Aorta (tissue), 5 donors: Measurements from ENCODE around the gene TARDBP. TPM values are rescaled to one million over a fixed set of nuclear protein-coding genes. Genes with fewer than 3 reads are reported as not detected.

Experiments used
- ATAC-seq: fragments of 200-7000 bp; cut with Tn5 transposase; one replicate; pipeline ENCODE4 v1.9.1; 2022; ENCODE audit warnings: moderate library complexity; ENCODE audit not compliant: low FRiP score
- DNase-seq, 2 donors: peaks; one replicate each; pipeline ENCODE4 v3.0.0-alpha.2; 2020
- H3K27ac ChIP-seq, 2 donors: one replicate each; pipeline ENCODE4 v1.5.1; 2013; ENCODE audit warnings: low read length in 2 of 2, mild to moderate bottlenecking in 2 of 2, moderate library complexity in 2 of 2, control low read depth in 1 of 2, inconsistent platforms in 1 of 2, low read depth in 1 of 2
- H3K27me3 ChIP-seq, 2 donors: one replicate each; pipeline ENCODE4 v1.6.1; 2013; ENCODE audit warnings: control low read depth in 1 of 2, low read length in 1 of 2, mild to moderate bottlenecking in 1 of 2, moderate library complexity in 1 of 2; ENCODE audit not compliant: insufficient read depth in 2 of 2, control insufficient read depth in 1 of 2
- H3K36me3 ChIP-seq, 2 donors: one replicate each; pipeline ENCODE4 v1.6.1; 2013; ENCODE audit warnings: control low read depth in 1 of 2, low read length in 1 of 2, mild to moderate bottlenecking in 1 of 2; ENCODE audit not compliant: insufficient read depth in 2 of 2, control insufficient read depth in 1 of 2
- H3K4me1 ChIP-seq, 2 donors: one replicate each; pipeline ENCODE4 v1.6.1; 2013; ENCODE audit warnings: low read length in 2 of 2, control low read depth in 1 of 2, mild to moderate bottlenecking in 1 of 2, moderate library complexity in 1 of 2; ENCODE audit not compliant: insufficient read depth in 2 of 2, control insufficient read depth in 1 of 2
- H3K4me3 ChIP-seq, 2 donors: one replicate each; pipeline ENCODE4 v1.5.1; 2013; ENCODE audit warnings: low read length in 2 of 2, control low read depth in 1 of 2, mild to moderate bottlenecking in 1 of 2
- H3K9me3 ChIP-seq: one replicate; pipeline ENCODE4 v1.6.1; 2013; ENCODE audit warnings: mild to moderate bottlenecking, low read length; ENCODE audit not compliant: control insufficient read depth
- WGBS, 2 donors: extraction: QIAGEN DNeasy Blood & Tissue Kit; methylation state at CpG; one replicate each; pipeline ENCODE4 v1.1.7; 2013; 5-methylcytosine and 5-hydroxymethylcytosine counted together
- intact Hi-C, 2 donors: fragments of 100-400 bp; cut with DNase I; formaldehyde crosslinking; loops; one replicate each; pipeline versions ENCODE4 v1.14.2 to v1.15.0; 2022
- long read RNA-seq, 2 donors: library from polyadenylated mRNA; unstranded; transcript quantifications; one replicate each; pipeline ENCODE4 v2.0.0, GENCODE V29; 2020 to 2021
- polyA plus RNA-seq, 2 donors: library from polyadenylated mRNA; stranded (reverse); fragments of 200-250 nt; gene quantifications; one replicate each; pipeline ENCODE4 v1.2.3, GENCODE V29; 2013
- total RNA-seq, 2 donors: library from RNA; stranded (reverse); fragmentation: NEBNext Ultra II Directional; extraction: Animal tissue kit (Norgen Biotek cat#: 25700); gene quantifications; one replicate each; pipeline ENCODE4 v1.2.1, GENCODE V29; 2021
- donor health status: healthy with polysubstance abuse.
- donor health status: Bipolar disorder and iron deficiency.
- donor health status: DM: no; HTN: no; CAD: no.
- donor health status: DM: no; HTN: no; CAD: no.
- donor health status: DM: yes; HTN: yes; CAD: no.

TARDBP gene
- total RNA-seq (100 to 1,000 TPM; 124 to 128 TPM), polyA plus RNA-seq (100 to 1,000 TPM; 126 to 131 TPM)
- long read RNA-seq, donor 1, full-length matches to known transcripts: 97 of 121 reads
- long read RNA-seq, donor 1, partial matches to known transcripts: 15 of 121 reads
- long read RNA-seq, donor 1, other reads (novel, unspliced or antisense): 9 of 121 reads
- long read RNA-seq, donor 2, full-length matches to known transcripts: 40 of 48 reads
- long read RNA-seq, donor 2, partial matches to known transcripts: 4 of 48 reads
- long read RNA-seq, donor 2, other reads (novel, unspliced or antisense): 4 of 48 reads

GRCh38 chr1:11012260-11013159 is at the start of gene TARDBP:
Gene TARDBP, plus strand, starts transcription at chr1:11012654. Its CDS starts 1,074 bp downstream, at chr1:11013728.
- intact Hi-C loops: no loop called here
- Histone ChIP-seq H3K27ac (peak within 1 kb of the TSS; percentile 38 to 57), H3K36me3 (peaks cover 0 to 4% of the 10 kb centered on the region in 2 donors), H3K27me3 (no peaks in the 10 kb centered on the region), H3K4me3 (peak within 1 kb of the TSS; percentile 19 to 86), H3K4me1 (no peaks in the 10 kb centered on the region), H3K9me3 (no peaks in the 10 kb centered on the region)
- WGBS, 2 donors: 1% methylated on average over 81 to 94 of the region's 94 CpGs
- ATAC-seq (peak; percentile 98), DNase-seq (peak; percentile 94 to 96)

DNA sequence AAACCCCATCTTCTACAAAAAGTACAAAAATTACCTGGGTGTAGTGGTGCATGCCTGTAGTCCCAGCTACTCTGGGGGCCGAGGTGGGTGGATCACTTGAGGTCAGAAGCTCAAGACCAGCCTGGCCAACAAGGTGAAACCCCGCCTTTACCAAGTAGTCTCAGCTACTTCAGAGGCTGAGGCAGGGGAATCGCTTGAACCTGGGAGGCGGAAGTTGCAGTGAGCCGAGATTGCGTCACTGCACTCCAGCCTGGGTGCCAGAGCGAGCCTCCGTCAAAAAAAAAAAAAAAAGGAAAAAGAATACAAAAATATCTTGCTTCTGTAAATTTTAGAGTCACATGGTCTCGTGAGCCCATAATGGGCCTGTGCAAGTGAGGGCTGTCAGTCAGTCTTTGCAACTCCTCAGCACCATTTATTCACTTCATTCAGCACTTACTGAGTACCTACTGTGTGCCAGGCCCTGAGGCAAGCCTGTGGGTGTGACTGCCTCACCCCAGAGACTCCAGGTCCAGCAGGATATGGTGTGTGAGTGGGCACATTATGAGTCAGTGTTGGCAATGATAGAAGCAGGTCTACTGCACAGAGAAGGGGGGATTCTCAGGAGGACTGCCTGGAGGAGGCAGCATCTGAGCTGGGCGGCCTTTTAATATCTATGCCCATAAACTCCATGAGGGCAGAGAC is 46.8 kb upstream of the TARDBP start:
- peak in 1 of 2 donors; percentile 80 for DNase-seq
- Histone ChIP-seq H3K4me3 (no peak overlapping the region), H3K27ac (no peak overlapping the region), H3K9me3 (no peaks in the 10 kb centered on the region), H3K36me3 (no peaks in the 10 kb centered on the region), H3K4me1 (no peaks in the 10 kb centered on the region), H3K27me3 (no peaks in the 10 kb centered on the region)
- ATAC-seq: peak; percentile 36
- intact Hi-C loops: no loop called here
- 23 to 25% methylated on average over 10 of the region's 10 CpGs for WGBS, 2 donors

- Histone ChIP-seq H3K27me3 (no peaks in the 10 kb centered on the region), H3K4me3 (no peak overlapping the region), H3K36me3 (no peaks in the 10 kb centered on the region), H3K4me1 (no peaks in the 10 kb centered on the region), H3K9me3 (no peaks in the 10 kb centered on the region), H3K27ac (no peak overlapping the region)
- ATAC-seq (no peak), DNase-seq (no peak)
- 49 to 61% methylated on average over 3 of the region's 3 CpGs for WGBS, 2 donors
- intact Hi-C loops: no loop called here
Observed at GRCh38 chr1:10967090-10967489, 45.4 kb upstream of the TARDBP start.

- no peak overlapping the region for H3K27ac ChIP-seq
- DNase-seq (no peak), ATAC-seq (no peak)
- WGBS, 2 donors: 45 to 53% methylated on average over 13 of the region's 13 CpGs
- H3K36me3 ChIP-seq: no peaks in the 10 kb centered on the region
- H3K4me3 ChIP-seq: no peak overlapping the region
- no peaks in the 10 kb centered on the region for H3K9me3 ChIP-seq
- H3K27me3 ChIP-seq: no peaks in the 10 kb centered on the region
- intact Hi-C loops: no loop called here
- no peaks in the 10 kb centered on the region for H3K4me1 ChIP-seq
Observed at GRCh38 chr1:10968411-10968826, 44.0 kb upstream of the TARDBP start.

DNA sequence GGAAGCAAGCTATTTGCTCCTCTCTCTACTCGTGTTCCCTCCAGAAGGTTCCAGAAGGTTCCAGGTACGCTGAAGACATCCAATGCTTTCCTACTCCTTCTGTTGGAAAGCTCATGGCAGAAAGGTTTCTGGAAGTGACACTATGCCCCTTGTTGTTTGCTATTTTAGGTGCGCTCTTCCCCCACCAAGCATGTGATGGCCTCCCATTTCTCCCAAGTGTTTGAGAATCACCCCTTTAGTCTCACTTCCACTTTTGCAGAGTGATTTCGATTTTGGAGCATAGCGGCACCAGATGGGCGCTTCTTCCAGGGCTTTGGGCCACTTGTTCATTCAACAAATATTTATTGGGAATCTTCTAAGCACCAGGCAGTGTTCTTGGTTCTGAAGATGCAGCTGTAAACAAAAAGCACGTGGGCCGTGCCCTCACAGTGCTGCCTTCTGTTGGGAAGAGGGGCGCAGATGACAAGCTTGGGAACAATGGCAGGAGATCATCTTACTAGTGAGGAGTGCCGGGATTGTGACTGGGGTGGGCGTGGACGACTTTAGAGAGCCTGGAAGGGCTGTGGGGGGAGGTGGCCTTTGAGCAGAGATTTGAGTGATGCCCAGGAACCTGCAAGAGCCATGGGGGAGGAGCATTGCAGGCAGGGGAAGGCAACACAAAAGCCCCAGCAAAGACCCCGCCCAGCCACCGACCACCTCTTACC is 43.0 kb upstream of the TARDBP start:
- WGBS, 2 donors: 67 to 71% methylated on average over 14 of the region's 14 CpGs
- H3K4me3 ChIP-seq: no peak overlapping the region
- intact Hi-C loops: no loop called here

GRCh38 chr1:10969971-10970332 is 42.5 kb upstream of the TARDBP start:
- Histone ChIP-seq H3K4me3 (no peak overlapping the region), H3K36me3 (no peaks in the 10 kb centered on the region), H3K4me1 (no peaks in the 10 kb centered on the region), H3K27me3 (no peaks in the 10 kb centered on the region), H3K9me3 (no peaks in the 10 kb centered on the region), H3K27ac (no peak overlapping the region)
- intact Hi-C loops: no loop called here
- no peak for DNase-seq
- 57 to 71% methylated on average over 2 of the region's 2 CpGs for WGBS, 2 donors
- ATAC-seq: no peak

More for the DNA sequence above, 43.0 kb upstream of the TARDBP start:
- Histone ChIP-seq H3K4me1 (no peaks in the 10 kb centered on the region), H3K36me3 (no peaks in the 10 kb centered on the region), H3K9me3 (no peaks in the 10 kb centered on the region), H3K27ac (no peak overlapping the region), H3K27me3 (no peaks in the 10 kb centered on the region)
- ATAC-seq: no peak
- DNase-seq: no peak

DNA sequence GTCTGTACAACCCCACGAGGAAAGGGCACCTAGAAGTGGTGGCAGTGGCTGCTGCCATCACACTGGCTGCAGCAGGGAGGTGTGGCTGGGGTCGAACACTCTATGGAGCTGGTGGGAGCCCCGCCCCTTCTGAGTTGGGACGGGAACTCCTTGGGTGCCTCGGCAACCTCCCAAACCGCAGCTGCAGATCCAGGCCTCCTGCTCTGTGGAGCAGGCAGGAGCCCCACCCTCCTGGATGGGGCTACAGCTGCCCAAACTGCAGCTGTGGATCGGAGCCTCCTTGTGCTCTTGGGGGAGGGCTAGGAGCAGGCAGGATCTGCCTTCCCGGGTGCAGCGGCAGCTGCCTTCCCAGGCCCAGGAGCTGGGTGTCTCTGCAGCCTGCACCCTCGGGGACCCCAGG is 38.9 kb upstream of the TARDBP start:
- H3K9me3 ChIP-seq: no peaks in the 10 kb centered on the region
- no peak overlapping the region for H3K4me3 ChIP-seq
- DNase-seq: no peak
- H3K27me3 ChIP-seq: no peaks in the 10 kb centered on the region
- intact Hi-C loops: no loop called here
- ATAC-seq: no peak
- no peaks in the 10 kb centered on the region for H3K36me3 ChIP-seq
- no peaks in the 10 kb centered on the region for H3K4me1 ChIP-seq
- WGBS, 2 donors: 48 to 55% methylated on average over 10 of the region's 10 CpGs
- no peak overlapping the region for H3K27ac ChIP-seq
